Measurements from ENCODE around the gene CLPTM1L.

DNA sequence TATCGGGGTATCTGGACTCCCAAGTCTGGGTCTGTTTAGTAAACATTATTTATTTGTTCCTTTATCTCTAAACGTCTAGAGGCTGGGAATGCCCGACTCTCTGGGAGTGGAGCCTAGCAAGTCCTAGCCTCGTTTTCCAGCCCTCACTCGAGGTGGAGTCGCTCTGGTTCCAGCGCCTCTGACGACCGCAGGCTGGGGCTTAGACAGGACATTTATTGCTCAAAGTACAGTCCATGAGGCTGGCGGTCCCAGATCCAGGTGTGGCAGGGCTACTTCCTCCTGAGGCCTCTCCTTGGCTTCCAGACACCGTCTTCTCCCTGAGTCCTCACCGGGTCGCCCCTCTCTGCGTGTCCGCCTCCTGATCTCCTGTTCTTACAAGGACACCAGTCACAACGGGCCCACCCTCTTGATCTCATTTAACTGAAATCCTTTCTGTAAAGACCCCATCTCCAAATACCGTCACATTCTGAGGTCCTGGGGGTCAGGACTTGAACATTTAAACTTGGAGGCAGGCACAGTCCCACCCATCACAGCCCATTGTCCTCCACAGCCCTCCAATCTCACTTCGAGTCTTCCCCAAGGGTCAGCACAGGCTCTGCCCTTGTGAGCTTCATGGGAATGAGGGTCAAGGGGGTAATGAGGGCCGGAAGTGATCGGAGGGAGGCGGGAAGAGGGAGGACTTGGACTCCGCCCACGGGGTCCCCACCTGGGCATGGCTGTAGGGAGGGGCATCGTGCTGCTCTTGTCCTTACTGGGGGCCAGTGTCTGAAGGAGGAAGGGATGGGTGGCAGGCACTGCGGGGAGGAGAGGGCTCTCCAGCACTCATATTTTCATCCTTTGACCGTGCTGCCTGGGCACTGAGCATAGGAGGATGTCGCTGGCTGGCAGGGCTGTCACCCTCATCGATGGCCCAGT lies 12.2 kb upstream of the CLPTM1L start:
- no peak for TF ChIP-seq ZNF274 (IDR thresholded peaks at IDR 0.05; ENCODE audit: low read depth, low read length)
- TF ChIP-seq YY1 (IDR thresholded peaks at IDR 0.05; ENCODE audit: insufficient read depth, insufficient read length) = no peak

Data from NT2/D1 (cell line).